NT2/D1 (cell line): ENCODE data around the gene VEZT.

Source experiments
- SUZ12 ChIP-seq: IDR thresholded peaks from 2 replicates; pipeline ENCODE4 v1.6.1; 2011; ENCODE audit not compliant: insufficient read length, insufficient read depth; ENCODE audit errors: extremely low read depth
- YY1 ChIP-seq: IDR thresholded peaks from 2 replicates; pipeline ENCODE4 v1.6.1; 2011; ENCODE audit not compliant: insufficient read length, insufficient read depth
- ZNF274 ChIP-seq: IDR thresholded peaks from 2 replicates; pipeline ENCODE4 v1.6.1; 2011; ENCODE audit warnings: mild to moderate bottlenecking, low read depth, low read length

DNA sequence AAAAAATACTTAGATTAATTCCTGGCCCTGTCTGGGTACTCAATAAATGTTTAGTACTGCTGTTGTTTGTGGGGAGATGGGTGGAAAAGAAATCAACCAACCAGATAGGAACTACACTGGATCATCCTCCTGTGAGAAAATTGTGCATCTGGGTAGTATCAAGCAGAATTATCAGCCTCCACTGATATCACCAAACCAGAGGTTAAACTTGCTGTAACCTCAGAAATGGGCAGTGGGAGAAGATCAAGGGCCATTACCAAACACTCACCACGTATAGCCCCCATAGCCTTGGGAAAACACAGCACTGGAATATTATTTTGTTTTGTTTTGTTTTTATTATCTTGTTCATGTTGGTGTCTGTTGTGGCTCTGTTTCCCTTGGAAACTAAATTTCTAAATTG, 19.7 kb downstream of the VEZT start:
- TF ChIP-seq SUZ12 = no peak
- no peak for TF ChIP-seq YY1
- no peak for TF ChIP-seq ZNF274
